Measurements from ENCODE around the gene ARHGEF3. TPM values are rescaled to one million over a fixed set of nuclear protein-coding genes. Genes with fewer than 3 reads are reported as not detected.

ARHGEF3 gene
- total RNA-seq, 4 donors from 2014 or later, result 13.3 to 28.5 (median 19.1) TPM

- DNase-seq (ENCODE audit: low spot score in 2 of 2), result peak in 1 of 2 donors; percentile 85
- intact Hi-C loops (cut with DNase I; ENCODE audit: low total_unique reads), result loop anchor here (10.0 kb wide), 1 partner anchor 184 kb away; no protein-coding TSS in a partner anchor
- H3K4me3 ChIP-seq (ENCODE audit: low read depth, poor library complexity, severe bottlenecking), result peak overlapping the region; percentile 53
- TF ChIP-seq, protein P1, sequence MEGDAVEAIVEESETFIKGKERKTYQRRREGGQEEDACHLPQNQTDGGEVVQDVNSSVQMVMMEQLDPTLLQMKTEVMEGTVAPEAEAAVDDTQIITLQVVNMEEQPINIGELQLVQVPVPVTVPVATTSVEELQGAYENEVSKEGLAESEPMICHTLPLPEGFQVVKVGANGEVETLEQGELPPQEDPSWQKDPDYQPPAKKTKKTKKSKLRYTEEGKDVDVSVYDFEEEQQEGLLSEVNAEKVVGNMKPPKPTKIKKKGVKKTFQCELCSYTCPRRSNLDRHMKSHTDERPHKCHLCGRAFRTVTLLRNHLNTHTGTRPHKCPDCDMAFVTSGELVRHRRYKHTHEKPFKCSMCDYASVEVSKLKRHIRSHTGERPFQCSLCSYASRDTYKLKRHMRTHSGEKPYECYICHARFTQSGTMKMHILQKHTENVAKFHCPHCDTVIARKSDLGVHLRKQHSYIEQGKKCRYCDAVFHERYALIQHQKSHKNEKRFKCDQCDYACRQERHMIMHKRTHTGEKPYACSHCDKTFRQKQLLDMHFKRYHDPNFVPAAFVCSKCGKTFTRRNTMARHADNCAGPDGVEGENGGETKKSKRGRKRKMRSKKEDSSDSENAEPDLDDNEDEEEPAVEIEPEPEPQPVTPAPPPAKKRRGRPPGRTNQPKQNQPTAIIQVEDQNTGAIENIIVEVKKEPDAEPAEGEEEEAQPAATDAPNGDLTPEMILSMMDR (IDR thresholded peaks at IDR 0.05), result no peak
- TF ChIP-seq POLR2A (IDR thresholded peaks at IDR 0.05), result no peak
- WGBS, 2 donors, result 30% methylated on average over 19 of the region's 19 CpGs
Measured at GRCh38 chr3:56800832-56801661, 702 bp downstream of the ARHGEF3 start.

- peak in 1 of 2 donors; percentile 76 for DNase-seq (ENCODE audit: low spot score in 2 of 2)
- intact Hi-C loops (cut with DNase I; ENCODE audit: low total_unique reads), result loop anchor here (10.0 kb wide), 1 partner anchor 185 kb away; no protein-coding TSS in a partner anchor
- TF ChIP-seq, protein P1 (IDR thresholded peaks at IDR 0.05), result no peak
- no peak for TF ChIP-seq POLR2A (IDR thresholded peaks at IDR 0.05)
- H3K4me3 ChIP-seq (ENCODE audit: low read depth, poor library complexity, severe bottlenecking), result no peak overlapping the region
- 63% methylated on average over 10 of the region's 10 CpGs for WGBS, 2 donors
Measured at GRCh38 chr3:56800130-56800831, 1.5 kb downstream of the ARHGEF3 start.

- DNase-seq (ENCODE audit: low spot score in 2 of 2), result peak in 1 of 2 donors; percentile 18
- no peak for TF ChIP-seq POLR2A (IDR thresholded peaks at IDR 0.05)
- TF ChIP-seq, protein P1 (IDR thresholded peaks at IDR 0.05), result no peak
- no peak overlapping the region for H3K4me3 ChIP-seq (ENCODE audit: low read depth, poor library complexity, severe bottlenecking)
- intact Hi-C loops (cut with DNase I; ENCODE audit: low total_unique reads), result loop anchor here (5.0 kb wide), 1 partner anchor 97 kb away; no protein-coding TSS in a partner anchor
- 16 to 19% methylated on average over 7 of the region's 7 CpGs for WGBS, 2 donors
Measured at GRCh38 chr3:56799251-56799882, 2.4 kb downstream of the ARHGEF3 start.

GRCh38 chr3:56796996-56797395 is 4.8 kb downstream of the ARHGEF3 start:
- TF ChIP-seq, protein P1 (IDR thresholded peaks at IDR 0.05), result no peak
- TF ChIP-seq POLR2A (IDR thresholded peaks at IDR 0.05), result no peak
- intact Hi-C loops (cut with DNase I; ENCODE audit: low total_unique reads), result loop anchor here (5.0 kb wide), 1 partner anchor 95 kb away; no protein-coding TSS in a partner anchor
- 96 to 99% methylated on average over 4 of the region's 4 CpGs for WGBS, 2 donors

GRCh38 chr3:56796202-56796601 is 5.5 kb downstream of the ARHGEF3 start:
- intact Hi-C loops (cut with DNase I; ENCODE audit: low total_unique reads), result loop anchor here (5.0 kb wide), 1 partner anchor 94 kb away; no protein-coding TSS in a partner anchor
- peak in 1 of 2 donors; percentile 6 for DNase-seq (ENCODE audit: low spot score in 2 of 2)
- H3K4me3 ChIP-seq (ENCODE audit: low read depth, poor library complexity, severe bottlenecking), result no peak overlapping the region
- TF ChIP-seq, protein P1 (IDR thresholded peaks at IDR 0.05), result no peak
- TF ChIP-seq POLR2A (IDR thresholded peaks at IDR 0.05), result no peak
- WGBS, 2 donors, result 65 to 67% methylated on average over 6 of the region's 6 CpGs

More at GRCh38 chr3:56796996-56797395, 4.8 kb downstream of the ARHGEF3 start:
- DNase-seq (ENCODE audit: low spot score in 2 of 2), result peak in 1 of 2 donors; percentile 3
- no peak overlapping the region for H3K4me3 ChIP-seq (ENCODE audit: low read depth, poor library complexity, severe bottlenecking)

All from lower leg skin (tissue), 4 donors.